ENCODE results near the gene EPHA2.

EPHA2 gene

GRCh38 chr1:16134906-16135305 is 21.0 kb downstream of the EPHA2 start:
- DNase-seq (ENCODE audit: low read depth in 2 of 2), result no peak

DNA sequence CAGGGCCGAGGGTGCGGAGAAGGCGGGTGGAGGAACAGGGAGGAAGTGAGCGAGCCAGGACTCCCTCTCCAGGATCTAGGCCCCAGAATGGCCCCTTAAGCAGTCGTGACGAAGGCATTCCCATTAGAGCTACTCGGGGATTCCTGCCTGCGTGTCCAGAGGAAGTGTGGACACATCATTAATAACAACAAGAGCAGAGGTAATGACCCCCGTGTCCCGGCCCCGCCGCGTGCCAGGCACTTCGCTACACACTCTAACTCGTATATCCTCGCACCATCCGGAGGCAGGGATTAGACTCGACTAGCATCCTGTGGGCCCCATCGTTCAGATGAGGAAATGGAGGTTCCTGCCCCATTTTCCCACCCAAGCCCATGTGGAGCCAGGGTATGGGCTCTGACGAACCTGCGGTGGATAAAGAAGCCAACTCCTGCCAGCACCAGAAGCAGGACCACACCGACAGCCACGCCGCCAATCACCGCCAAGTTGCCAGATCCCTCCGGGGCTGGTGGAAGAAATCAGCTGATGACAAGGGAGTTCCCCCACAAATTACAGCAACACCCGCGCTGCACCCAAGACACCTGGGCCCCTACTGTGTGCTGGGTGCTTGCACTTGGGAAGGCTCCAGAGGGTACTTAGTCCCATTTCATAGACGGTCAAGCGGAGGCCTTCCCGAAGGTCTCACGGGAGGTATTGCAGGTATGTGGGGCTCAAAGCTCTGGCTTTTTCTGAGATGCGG is 21.6 kb downstream of the EPHA2 start:
- DNase-seq (ENCODE audit: low read depth in 2 of 2), result no peak

DNA sequence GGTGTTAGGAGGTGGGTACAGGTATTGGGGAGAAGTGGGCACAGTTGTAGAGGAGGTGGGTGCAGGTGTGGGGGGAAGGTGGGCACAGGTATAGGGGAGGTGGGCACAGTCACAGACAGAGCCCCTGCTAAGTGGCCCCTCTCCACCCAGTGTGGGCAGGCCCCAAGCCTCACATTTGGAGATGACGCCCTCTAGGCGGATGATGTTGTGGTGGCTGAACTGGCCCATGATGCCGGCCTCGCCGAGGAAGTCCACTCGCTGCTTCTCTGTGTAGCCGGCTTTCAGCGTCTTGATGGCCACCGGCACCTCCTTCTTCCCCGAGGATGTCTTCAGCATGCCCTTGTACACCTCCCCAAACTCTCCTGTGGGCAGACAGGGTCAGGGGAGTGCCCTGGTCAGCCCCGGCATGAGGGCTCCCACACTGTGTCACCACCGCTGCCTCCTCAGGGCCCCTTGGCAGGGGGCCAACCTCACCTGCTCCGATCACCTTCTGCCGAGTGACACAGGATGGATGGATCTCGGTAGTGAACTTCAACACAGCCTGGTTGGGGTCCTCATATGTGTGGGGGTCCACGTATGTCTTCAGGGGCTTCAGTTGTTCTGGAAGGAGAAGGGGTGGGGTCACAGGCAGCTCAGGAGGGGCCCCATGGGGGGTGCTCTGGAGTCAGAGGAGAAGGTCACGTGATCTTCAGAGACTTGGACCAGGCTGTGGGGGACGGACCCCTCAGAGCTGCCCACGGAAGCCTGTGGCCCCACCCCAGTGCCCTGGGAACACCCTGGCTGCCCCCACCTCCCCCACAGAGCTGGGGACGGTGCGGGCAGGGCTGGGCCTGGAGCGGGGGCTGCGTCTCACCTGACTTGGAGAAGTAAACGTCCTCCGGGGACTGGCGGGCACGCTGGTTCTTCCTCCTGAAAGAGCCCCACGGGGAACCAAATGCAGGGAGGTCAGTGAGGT is 22.6 kb downstream of the EPHA2 start:
- no peak for DNase-seq (ENCODE audit: low read depth in 2 of 2)

GRCh38 chr1:16132325-16132785 is 23.5 kb downstream of the EPHA2 start:
- DNase-seq (ENCODE audit: low read depth in 2 of 2), result no peak

DNA sequence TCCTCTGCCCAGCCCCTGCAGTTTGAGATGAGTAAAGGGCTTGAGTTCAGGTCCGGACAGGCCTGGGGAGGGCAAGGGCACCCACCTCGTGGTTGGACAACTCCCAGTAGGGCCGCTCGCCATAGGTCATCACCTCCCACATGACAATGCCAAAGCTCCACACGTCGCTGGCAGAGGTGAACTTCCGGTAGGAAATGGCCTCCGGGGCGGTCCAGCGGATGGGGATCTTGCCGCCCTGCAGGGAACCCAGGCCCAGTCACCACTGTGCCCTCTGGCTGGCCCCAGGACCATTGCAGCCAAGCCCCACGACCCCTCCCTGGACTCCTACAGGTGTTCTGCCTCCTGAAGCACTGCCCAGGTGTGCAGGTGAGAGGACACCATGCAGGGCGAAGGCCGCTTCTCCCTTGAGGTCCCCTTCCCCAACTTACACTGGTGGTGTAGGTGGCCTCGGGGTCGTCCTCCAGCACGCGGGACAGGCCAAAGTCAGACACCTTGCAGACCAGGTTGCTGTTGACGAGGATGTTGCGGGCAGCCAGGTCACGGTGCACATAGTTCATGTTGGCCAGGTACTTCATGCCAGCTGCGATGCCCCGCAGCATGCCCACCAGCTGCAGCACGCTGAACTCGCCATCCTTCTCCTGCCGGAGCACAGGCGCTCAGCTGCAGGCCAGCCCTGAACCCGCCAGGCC is 24.1 kb downstream of the EPHA2 start:
- DNase-seq (ENCODE audit: low read depth in 2 of 2), result no peak

DNA sequence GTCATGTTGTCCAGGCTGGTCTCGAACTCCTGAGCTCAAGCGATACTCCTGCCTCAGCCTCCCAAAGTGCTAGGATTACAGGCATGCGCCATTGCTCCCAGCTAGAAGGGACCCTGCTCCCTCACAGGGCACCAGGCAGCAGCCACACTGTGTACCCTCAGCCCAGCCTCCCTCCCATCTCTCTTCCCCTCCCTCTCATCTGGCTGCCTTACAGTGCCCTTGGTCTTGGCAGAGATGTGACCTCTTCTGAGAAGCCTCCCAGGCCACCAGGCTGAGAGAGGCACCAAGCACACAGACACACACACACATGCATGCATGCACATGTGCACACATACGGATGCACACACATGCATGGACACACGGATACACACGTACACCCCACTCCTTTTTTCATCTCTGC is 25.0 kb downstream of the EPHA2 start:
- no peak for DNase-seq (ENCODE audit: low read depth in 2 of 2)

DNA sequence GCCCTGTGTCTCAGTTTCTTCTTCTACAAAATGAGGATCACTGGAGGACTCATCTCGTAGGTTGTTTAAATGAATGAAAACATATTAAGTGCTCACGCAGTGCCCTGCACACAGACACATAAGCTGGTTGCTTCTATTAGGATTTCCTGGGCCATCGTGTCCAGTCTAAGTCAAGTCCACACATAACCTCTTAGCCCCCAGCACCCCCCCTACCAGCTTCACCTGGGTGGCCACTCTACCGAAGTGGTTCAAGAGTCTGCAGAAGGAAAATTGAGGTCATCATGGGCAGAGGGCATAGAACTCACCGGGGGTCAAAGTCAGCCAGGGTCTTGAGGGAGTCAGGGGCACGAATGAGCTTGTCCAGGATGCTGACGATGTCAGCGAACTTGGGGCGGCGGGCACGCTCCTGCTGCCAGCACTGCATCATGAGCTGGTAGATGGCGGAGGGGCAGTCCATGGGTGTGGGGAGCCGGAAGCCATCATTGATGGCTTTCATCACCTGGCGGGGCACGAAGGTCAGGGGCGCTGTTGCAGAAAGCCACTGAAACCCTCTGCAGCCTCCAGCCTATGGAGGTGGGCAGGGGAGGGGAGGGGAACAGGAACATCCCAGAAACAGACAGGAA is 25.8 kb downstream of the EPHA2 start:
- no peak for DNase-seq (ENCODE audit: low read depth in 2 of 2)

DNA sequence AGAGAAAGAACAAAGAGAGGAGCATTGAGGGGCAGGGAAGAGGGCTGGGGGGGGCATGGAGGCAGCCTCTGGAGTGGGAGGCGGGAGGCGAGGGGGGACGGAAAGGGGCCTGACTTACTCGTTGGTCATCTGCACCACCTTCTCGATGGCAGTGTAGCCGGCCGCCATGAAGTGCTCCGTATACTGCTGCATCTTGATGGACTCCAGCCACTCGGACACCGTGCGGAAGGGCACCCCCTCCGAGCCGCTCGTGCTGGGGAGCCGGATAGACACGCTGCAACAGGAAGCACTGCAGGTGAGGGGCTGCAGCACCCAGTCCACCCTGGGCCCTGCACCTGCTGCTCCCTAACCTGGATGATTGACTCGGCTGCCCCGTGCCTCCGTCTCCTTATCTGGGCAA is 26.6 kb downstream of the EPHA2 start:
- no peak for DNase-seq (ENCODE audit: low read depth in 2 of 2)

- no peak for DNase-seq (ENCODE audit: low read depth in 2 of 2)
Measured at GRCh38 chr1:16128338-16128741, 27.5 kb downstream of the EPHA2 start.

DNA sequence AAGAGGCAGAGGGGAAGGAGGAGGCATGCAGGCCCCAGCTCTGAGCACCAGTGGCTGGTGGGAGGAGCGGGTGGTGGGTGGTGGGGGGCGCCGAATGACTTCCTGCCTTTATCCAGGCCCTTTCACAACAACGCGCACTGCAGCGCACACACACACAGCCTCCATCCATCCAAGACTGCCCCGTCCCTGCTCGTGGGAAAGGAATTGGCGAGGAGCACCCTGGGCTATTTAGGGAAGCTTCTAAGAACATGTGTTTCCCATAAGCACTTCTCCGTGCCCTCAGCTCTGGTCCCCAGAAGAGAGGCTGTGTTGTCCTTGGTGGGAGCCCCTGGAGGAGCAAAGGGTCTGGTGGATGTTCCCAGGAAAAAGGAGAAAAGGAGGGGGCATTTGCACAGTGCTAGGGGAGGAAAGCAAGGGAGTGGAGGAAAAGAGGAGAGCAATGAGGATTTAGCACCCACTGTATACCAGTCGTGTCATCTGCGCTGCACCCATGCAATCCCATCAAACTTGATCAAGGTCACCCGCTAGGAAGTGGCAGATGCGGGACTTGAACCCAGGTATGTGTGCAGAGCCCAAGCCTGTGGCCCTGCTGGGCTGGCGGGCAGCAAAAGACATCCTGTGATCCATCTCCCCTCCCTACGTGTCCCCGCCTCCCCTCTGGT is 28.1 kb downstream of the EPHA2 start:
- no peak for DNase-seq (ENCODE audit: low read depth in 2 of 2)

- DNase-seq (ENCODE audit: low read depth in 2 of 2), result no peak
Measured at GRCh38 chr1:16126743-16127515, 28.9 kb downstream of the EPHA2 start.

DNA sequence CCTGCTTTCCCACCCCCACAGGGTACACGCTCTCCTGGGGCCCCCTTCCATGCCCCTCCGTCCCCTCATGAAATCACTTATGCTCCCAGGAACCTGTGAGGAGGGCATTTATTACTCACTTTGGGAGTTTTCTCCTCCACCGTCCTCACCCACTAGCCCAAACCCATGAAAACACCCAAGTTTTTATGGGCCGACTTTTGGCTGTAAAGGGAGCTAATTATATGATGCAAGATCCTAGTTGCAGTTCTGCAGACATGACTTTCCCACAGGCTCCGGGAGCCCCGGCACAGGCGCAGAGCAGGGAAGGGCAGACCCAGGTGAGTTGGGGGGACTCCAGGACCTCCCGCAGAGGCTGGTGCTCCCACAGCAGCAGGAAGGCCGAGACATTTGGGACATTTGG is 29.7 kb downstream of the EPHA2 start:
- no peak for DNase-seq (ENCODE audit: low read depth in 2 of 2)

DNA sequence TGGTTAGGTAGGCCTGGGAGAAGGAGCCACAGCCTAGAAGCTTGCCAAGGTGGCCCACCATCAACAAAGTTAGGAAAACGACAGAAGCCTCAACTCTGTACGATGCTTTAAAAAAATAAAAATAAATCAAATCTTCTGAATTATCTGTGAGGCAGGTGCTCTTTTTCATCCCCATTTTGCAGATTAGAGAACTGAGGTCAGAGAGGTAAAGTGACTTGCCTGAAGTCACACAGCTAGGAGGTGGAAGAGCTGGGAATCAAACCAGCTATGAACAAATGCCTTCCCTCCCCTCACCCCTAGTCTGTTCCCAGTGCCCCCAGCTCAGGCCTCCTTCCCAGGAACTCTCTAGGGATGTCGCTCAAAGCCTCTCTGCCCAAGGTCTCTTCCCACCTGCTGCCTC is 30.4 kb downstream of the EPHA2 start:
- DNase-seq (ENCODE audit: low read depth in 2 of 2), result no peak

- no peak for DNase-seq (ENCODE audit: low read depth in 2 of 2)
Measured at GRCh38 chr1:16125088-16125470, 30.8 kb downstream of the EPHA2 start.

- DNase-seq (ENCODE audit: low read depth in 2 of 2), result no peak
Measured at GRCh38 chr1:16124377-16125087, 31.3 kb downstream of the EPHA2 start.

GRCh38 chr1:16122916-16123315 is 33.0 kb downstream of the EPHA2 start:
- peak; percentile 24 to 43 for DNase-seq (ENCODE audit: low read depth in 2 of 2)

GRCh38 chr1:16122350-16122881 is 33.5 kb downstream of the EPHA2 start:
- DNase-seq (ENCODE audit: low read depth in 2 of 2), result no peak

- no peak for DNase-seq (ENCODE audit: low read depth in 2 of 2)
Measured at GRCh38 chr1:16120940-16121410, 34.9 kb downstream of the EPHA2 start.

GRCh38 chr1:16120407-16120806 is 35.5 kb downstream of the EPHA2 start:
- no peak for DNase-seq (ENCODE audit: low read depth in 2 of 2)

Data from stimulated activated CD8-positive, alpha-beta memory T cell treated with anti-CD3 and anti-CD28 coated beads, Interleukin-15, amount 100 ng/mL, for 4 hours (primary cell).